ENCODE data around the gene PLCD1.

- TF ChIP-seq, protein P1, sequence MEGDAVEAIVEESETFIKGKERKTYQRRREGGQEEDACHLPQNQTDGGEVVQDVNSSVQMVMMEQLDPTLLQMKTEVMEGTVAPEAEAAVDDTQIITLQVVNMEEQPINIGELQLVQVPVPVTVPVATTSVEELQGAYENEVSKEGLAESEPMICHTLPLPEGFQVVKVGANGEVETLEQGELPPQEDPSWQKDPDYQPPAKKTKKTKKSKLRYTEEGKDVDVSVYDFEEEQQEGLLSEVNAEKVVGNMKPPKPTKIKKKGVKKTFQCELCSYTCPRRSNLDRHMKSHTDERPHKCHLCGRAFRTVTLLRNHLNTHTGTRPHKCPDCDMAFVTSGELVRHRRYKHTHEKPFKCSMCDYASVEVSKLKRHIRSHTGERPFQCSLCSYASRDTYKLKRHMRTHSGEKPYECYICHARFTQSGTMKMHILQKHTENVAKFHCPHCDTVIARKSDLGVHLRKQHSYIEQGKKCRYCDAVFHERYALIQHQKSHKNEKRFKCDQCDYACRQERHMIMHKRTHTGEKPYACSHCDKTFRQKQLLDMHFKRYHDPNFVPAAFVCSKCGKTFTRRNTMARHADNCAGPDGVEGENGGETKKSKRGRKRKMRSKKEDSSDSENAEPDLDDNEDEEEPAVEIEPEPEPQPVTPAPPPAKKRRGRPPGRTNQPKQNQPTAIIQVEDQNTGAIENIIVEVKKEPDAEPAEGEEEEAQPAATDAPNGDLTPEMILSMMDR (IDR thresholded peaks at IDR 0.05) = no peak
- TF ChIP-seq POLR2A (IDR thresholded peaks at IDR 0.05) = no peak
Measured at GRCh38 chr3:37980462-37981347, 48.7 kb downstream of the PLCD1 start.
